ENCODE data around the gene RCC1. TPM values are rescaled to one million over a fixed set of nuclear protein-coding genes. Genes with fewer than 3 reads are reported as not detected.
"Not testable (repeated sequence)": the region's sequence is repeated elsewhere in the genome, so short reads cannot be mapped to it uniquely, and the experiment has no call there.

The RCC1 gene
- total and polyA plus RNA-seq, 8 donors: 5.4 to 18.5 (median 11.9) TPM

- 50 to 52% methylated on average over 10 of the region's 10 CpGs for WGBS, 2 donors
- Histone ChIP-seq H3K4me3 (no peak overlapping the region), H3K27ac (peak overlapping the region in 1 of 4 donors; percentile 33), H3K4me1 (peaks cover 0 to 9% (median 0%) of the 10 kb centered on the region in 3 donors), H3K9me3 (no peaks in the 10 kb centered on the region), H3K36me3 (no peaks in the 10 kb centered on the region), H3K27me3 (no peaks in the 10 kb centered on the region)
- no peak for TF ChIP-seq CTCF (IDR thresholded peaks at IDR 0.05)
- FAIRE-seq: no peak
- ATAC-seq: peak; percentile 9 to 40 (median 21)
- peak in 2 of 6 donors; percentile 47 to 51 for DNase-seq
- intact Hi-C loops (cut with DNase I): loop anchor here in 1 of 3 donors (10.0 kb wide), 1 partner anchor 85 kb away; no protein-coding TSS in a partner anchor
Measured at GRCh38 chr1:28519946-28520725, 14.3 kb downstream of the RCC1 start.

GRCh38 chr1:28520796-28521195, 15.0 kb downstream of the RCC1 start:
- ATAC-seq, H3K4me3 ChIP-seq, FAIRE-seq, H3K4me1 ChIP-seq, H3K27me3 ChIP-seq, H3K36me3 ChIP-seq, H3K27ac ChIP-seq, H3K9me3 ChIP-seq, DNase-seq: not testable (repeated sequence)
- WGBS, 2 donors: 95% methylated on average over 12 of the region's 12 CpGs
- intact Hi-C loops (cut with DNase I): loop anchor here in 1 of 3 donors (10.0 kb wide), 1 partner anchor 84 kb away; no protein-coding TSS in a partner anchor

- intact Hi-C loops (cut with DNase I): loop anchor here in 1 of 3 donors (10.0 kb wide), 1 partner anchor 83 kb away; no protein-coding TSS in a partner anchor
- Histone ChIP-seq H3K27ac (no peak overlapping the region), H3K4me1 (peaks cover 0 to 9% (median 0%) of the 10 kb centered on the region in 3 donors), H3K9me3 (no peaks in the 10 kb centered on the region), H3K36me3 (no peaks in the 10 kb centered on the region), H3K27me3 (no peaks in the 10 kb centered on the region), H3K4me3 (no peak overlapping the region)
- 83 to 85% methylated on average over 6 of the region's 6 CpGs for WGBS, 2 donors
- no peak for TF ChIP-seq CTCF (IDR thresholded peaks at IDR 0.05)
- DNase-seq (no peak), FAIRE-seq (no peak), ATAC-seq (no peak)
Measured at GRCh38 chr1:28521502-28522164, 15.8 kb downstream of the RCC1 start.

- WGBS, 2 donors: 97% methylated on average over 9 of the region's 9 CpGs
- H3K9me3 ChIP-seq: not testable (repeated sequence)
Measured at GRCh38 chr1:28522537-28522936, 16.7 kb downstream of the RCC1 start.

GRCh38 chr1:28525002-28525642, 19.3 kb downstream of the RCC1 start:
- H3K4me3 ChIP-seq, DNase-seq, FAIRE-seq, H3K36me3 ChIP-seq, ATAC-seq, H3K27me3 ChIP-seq, H3K27ac ChIP-seq, H3K4me1 ChIP-seq, H3K9me3 ChIP-seq: not testable (repeated sequence)
- intact Hi-C loops (cut with DNase I): loop anchor here in 1 of 3 donors (10.0 kb wide), 1 partner anchor 80 kb away; no protein-coding TSS in a partner anchor
- 47 to 49% methylated on average over 10 of the region's 10 CpGs for WGBS, 2 donors

More at GRCh38 chr1:28522537-28522936, 16.7 kb downstream of the RCC1 start:
- not testable (repeated sequence) for H3K27ac ChIP-seq, H3K4me3 ChIP-seq, FAIRE-seq, H3K4me1 ChIP-seq, H3K36me3 ChIP-seq, H3K27me3 ChIP-seq, ATAC-seq, DNase-seq
- intact Hi-C loops (cut with DNase I): loop anchor here in 1 of 3 donors (10.0 kb wide), 1 partner anchor 82 kb away; no protein-coding TSS in a partner anchor

GRCh38 chr1:28526886-28527285, 21.0 kb downstream of the RCC1 start:
- TF ChIP-seq CTCF (IDR thresholded peaks at IDR 0.05): no peak
- Histone ChIP-seq H3K36me3 (no peaks in the 10 kb centered on the region), H3K4me3 (no peak overlapping the region), H3K4me1 (no peaks in the 10 kb centered on the region), H3K27me3 (no peaks in the 10 kb centered on the region), H3K9me3 (no peaks in the 10 kb centered on the region), H3K27ac (peak overlapping the region in 3 of 4 donors; percentile 6 to 62 (median 53))
- FAIRE-seq (no peak), DNase-seq (peak in 2 of 6 donors; percentile 31 to 32), ATAC-seq (peak; percentile 56 to 90 (median 78))
- intact Hi-C loops (cut with DNase I): loop anchor here in 1 of 3 donors (10.0 kb wide), 1 partner anchor 78 kb away; no protein-coding TSS in a partner anchor
- 72 to 73% methylated on average over 9 of the region's 9 CpGs for WGBS, 2 donors

All from pancreas (tissue), 10 donors.